ENCODE measurements around the gene KLF7.

Gene KLF7

DNA sequence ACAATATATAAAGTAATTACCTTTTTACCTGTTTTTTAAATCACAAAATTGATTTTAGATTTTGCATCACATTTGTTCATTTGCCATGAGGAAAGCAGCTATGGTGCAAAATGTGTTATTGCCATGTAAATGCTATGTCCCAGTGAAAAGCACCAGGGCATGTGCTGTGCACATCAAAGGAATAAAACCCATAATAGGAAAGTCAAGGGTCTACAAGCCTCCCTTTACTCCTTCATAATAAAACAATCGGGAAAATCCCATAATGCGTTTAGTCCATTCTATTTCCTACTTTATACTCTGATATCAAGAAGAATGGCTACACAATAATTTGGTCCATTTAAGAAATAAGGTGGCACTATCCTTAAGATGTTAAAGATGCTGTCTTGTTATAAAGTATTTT is 53.0 kb downstream of the KLF7 start:
- Histone ChIP-seq H3K4me3 (ENCODE audit: low read depth, low read length) (no peak overlapping the region), H3K27ac (ENCODE audit: low read depth, low read length) (no peak overlapping the region), H3K36me3 (ENCODE audit: control insufficient read depth, insufficient read depth, low read length) (peaks cover 8% of the 10 kb centered on the region; the same call in 1 of the 2 replicates), H3K9me3 (ENCODE audit: control insufficient read depth, insufficient read depth, low read depth, low read length) (no peaks in the 10 kb centered on the region), H3K9ac (ENCODE audit: low read length) (no peak overlapping the region), H3K4me1 (ENCODE audit: control insufficient read depth, insufficient read depth, low read length) (peaks cover 8% of the 10 kb centered on the region), H3K27me3 (ENCODE audit: control insufficient read depth, insufficient read depth, low read length) (no peaks in the 10 kb centered on the region)

DNA sequence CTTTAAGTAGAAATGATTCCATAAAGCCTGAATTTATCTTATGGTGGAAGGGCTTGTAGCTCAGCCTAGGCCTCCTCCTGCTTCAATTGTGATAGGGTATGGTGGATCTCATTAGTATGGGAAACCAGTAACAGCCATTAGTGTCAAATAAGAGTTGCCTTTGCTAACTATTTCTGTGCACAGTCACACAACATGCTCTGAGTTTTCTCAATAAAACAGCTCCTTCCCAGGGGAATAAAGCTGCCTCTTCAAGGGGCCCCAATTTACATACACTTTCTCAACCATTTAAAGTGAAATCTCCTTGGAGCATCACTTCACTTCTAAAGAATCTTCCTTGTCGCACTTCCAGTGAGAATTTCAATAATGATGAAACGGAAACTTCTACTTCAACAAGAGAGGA is 53.4 kb downstream of the KLF7 start:
- H3K27me3 ChIP-seq (ENCODE audit: control insufficient read depth, insufficient read depth, low read length), result no peaks in the 10 kb centered on the region
- peaks cover 8% of the 10 kb centered on the region for H3K4me1 ChIP-seq (ENCODE audit: control insufficient read depth, insufficient read depth, low read length)
- peaks cover 12% of the 10 kb centered on the region; the same call in 1 of the 2 replicates for H3K36me3 ChIP-seq (ENCODE audit: control insufficient read depth, insufficient read depth, low read length)
- H3K4me3 ChIP-seq (ENCODE audit: low read depth, low read length), result no peak overlapping the region
- H3K27ac ChIP-seq (ENCODE audit: low read depth, low read length), result no peak overlapping the region
- H3K9ac ChIP-seq (ENCODE audit: low read length), result no peak overlapping the region
- H3K9me3 ChIP-seq (ENCODE audit: control insufficient read depth, insufficient read depth, low read depth, low read length), result no peaks in the 10 kb centered on the region

- no peaks in the 10 kb centered on the region for H3K9me3 ChIP-seq (ENCODE audit: control insufficient read depth, insufficient read depth, low read depth, low read length)
- no peak overlapping the region for H3K9ac ChIP-seq (ENCODE audit: low read length)
- no peak overlapping the region for H3K27ac ChIP-seq (ENCODE audit: low read depth, low read length)
- H3K4me3 ChIP-seq (ENCODE audit: low read depth, low read length), result no peak overlapping the region
- no peaks in the 10 kb centered on the region for H3K27me3 ChIP-seq (ENCODE audit: control insufficient read depth, insufficient read depth, low read length)
- H3K36me3 ChIP-seq (ENCODE audit: control insufficient read depth, insufficient read depth, low read length), result peaks cover 18% of the 10 kb centered on the region
- peaks cover 8% of the 10 kb centered on the region for H3K4me1 ChIP-seq (ENCODE audit: control insufficient read depth, insufficient read depth, low read length)
These were observed 54.0 kb downstream of the KLF7 start for GRCh38 chr2:207111757-207112156.

DNA sequence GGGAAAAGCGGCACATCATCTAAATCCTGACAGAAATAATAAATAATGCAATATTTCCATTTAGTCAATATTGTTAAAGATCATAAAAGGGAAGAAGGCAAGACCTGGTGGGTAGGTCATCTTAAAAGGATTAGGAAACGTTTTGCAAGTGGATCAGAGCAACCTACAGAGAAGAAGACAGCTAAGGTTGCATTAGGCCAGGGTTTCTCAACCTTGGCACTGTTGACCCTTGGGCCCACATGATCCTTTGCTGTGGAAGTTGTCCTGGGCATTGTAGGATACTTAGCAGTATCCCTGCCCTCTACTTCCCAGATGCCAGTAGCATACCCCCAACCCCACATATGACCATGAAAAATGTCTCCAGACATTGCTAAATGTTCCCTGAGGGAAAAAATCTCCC is 55.0 kb downstream of the KLF7 start:
- Histone ChIP-seq H3K4me1 (ENCODE audit: control insufficient read depth, insufficient read depth, low read length) (peaks cover 8% of the 10 kb centered on the region), H3K9ac (ENCODE audit: low read length) (no peak overlapping the region), H3K9me3 (ENCODE audit: control insufficient read depth, insufficient read depth, low read depth, low read length) (no peaks in the 10 kb centered on the region), H3K27me3 (ENCODE audit: control insufficient read depth, insufficient read depth, low read length) (no peaks in the 10 kb centered on the region), H3K4me3 (ENCODE audit: low read depth, low read length) (no peak overlapping the region), H3K36me3 (ENCODE audit: control insufficient read depth, insufficient read depth, low read length) (peaks cover 27% of the 10 kb centered on the region), H3K27ac (ENCODE audit: low read depth, low read length) (no peak overlapping the region)

GRCh38 chr2:207110310-207110709 is 55.4 kb downstream of the KLF7 start:
- H3K9ac ChIP-seq (ENCODE audit: low read length), result no peak overlapping the region
- no peak overlapping the region for H3K27ac ChIP-seq (ENCODE audit: low read depth, low read length)
- no peak overlapping the region for H3K4me3 ChIP-seq (ENCODE audit: low read depth, low read length)
- no peaks in the 10 kb centered on the region for H3K9me3 ChIP-seq (ENCODE audit: control insufficient read depth, insufficient read depth, low read depth, low read length)
- H3K4me1 ChIP-seq (ENCODE audit: control insufficient read depth, insufficient read depth, low read length), result peaks cover 8% of the 10 kb centered on the region
- peaks cover 31% of the 10 kb centered on the region for H3K36me3 ChIP-seq (ENCODE audit: control insufficient read depth, insufficient read depth, low read length)
- no peaks in the 10 kb centered on the region for H3K27me3 ChIP-seq (ENCODE audit: control insufficient read depth, insufficient read depth, low read length)

GRCh38 chr2:207109768-207110167 is 56.0 kb downstream of the KLF7 start:
- H3K36me3 ChIP-seq (ENCODE audit: control insufficient read depth, insufficient read depth, low read length), result peaks cover 35% of the 10 kb centered on the region
- H3K9ac ChIP-seq (ENCODE audit: low read length), result no peak overlapping the region

GRCh38 chr2:207108440-207108839 is 57.3 kb downstream of the KLF7 start:
- Histone ChIP-seq H3K27ac (ENCODE audit: low read depth, low read length) (no peak overlapping the region), H3K27me3 (ENCODE audit: control insufficient read depth, insufficient read depth, low read length) (no peaks in the 10 kb centered on the region), H3K36me3 (ENCODE audit: control insufficient read depth, insufficient read depth, low read length) (peaks cover 35% of the 10 kb centered on the region), H3K4me3 (ENCODE audit: low read depth, low read length) (no peak overlapping the region), H3K9me3 (ENCODE audit: control insufficient read depth, insufficient read depth, low read depth, low read length) (no peaks in the 10 kb centered on the region), H3K9ac (ENCODE audit: low read length) (no peak overlapping the region), H3K4me1 (ENCODE audit: control insufficient read depth, insufficient read depth, low read length) (peaks cover 8% of the 10 kb centered on the region)

More at GRCh38 chr2:207109768-207110167, 56.0 kb downstream of the KLF7 start:
- Histone ChIP-seq H3K9me3 (ENCODE audit: control insufficient read depth, insufficient read depth, low read depth, low read length) (no peaks in the 10 kb centered on the region), H3K27me3 (ENCODE audit: control insufficient read depth, insufficient read depth, low read length) (no peaks in the 10 kb centered on the region), H3K4me3 (ENCODE audit: low read depth, low read length) (no peak overlapping the region), H3K27ac (ENCODE audit: low read depth, low read length) (no peak overlapping the region), H3K4me1 (ENCODE audit: control insufficient read depth, insufficient read depth, low read length) (peaks cover 8% of the 10 kb centered on the region)

- no peak overlapping the region for H3K27ac ChIP-seq (ENCODE audit: low read depth, low read length)
- peaks cover 35% of the 10 kb centered on the region for H3K36me3 ChIP-seq (ENCODE audit: control insufficient read depth, insufficient read depth, low read length)
- H3K9me3 ChIP-seq (ENCODE audit: control insufficient read depth, insufficient read depth, low read depth, low read length), result no peaks in the 10 kb centered on the region
- H3K4me3 ChIP-seq (ENCODE audit: low read depth, low read length), result no peak overlapping the region
- H3K9ac ChIP-seq (ENCODE audit: low read length), result no peak overlapping the region
- peaks cover 4% of the 10 kb centered on the region for H3K4me1 ChIP-seq (ENCODE audit: control insufficient read depth, insufficient read depth, low read length)
- H3K27me3 ChIP-seq (ENCODE audit: control insufficient read depth, insufficient read depth, low read length), result no peaks in the 10 kb centered on the region
These were observed 58.2 kb downstream of the KLF7 start for GRCh38 chr2:207107551-207107950.

DNA sequence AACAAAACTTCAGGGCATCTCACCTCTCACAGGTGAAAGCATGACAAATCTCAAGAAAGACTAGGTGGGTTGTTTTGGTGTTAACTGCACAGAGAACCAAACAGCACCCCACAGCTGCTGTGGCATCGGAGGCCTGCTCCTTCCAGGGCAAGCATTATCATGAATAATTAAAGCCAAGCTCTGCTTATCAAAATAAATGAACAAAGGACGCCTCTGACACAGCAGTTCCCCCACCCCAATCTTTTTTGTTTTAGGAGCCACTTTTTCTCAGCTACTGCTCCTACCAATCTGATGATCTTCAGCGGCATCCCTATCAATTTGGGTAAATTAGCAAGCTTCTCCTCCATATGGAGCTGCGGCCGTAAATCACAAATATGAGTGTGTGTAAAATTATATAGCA is 58.6 kb downstream of the KLF7 start:
- H3K9ac ChIP-seq (ENCODE audit: low read length), result no peak overlapping the region
- no peaks in the 10 kb centered on the region for H3K27me3 ChIP-seq (ENCODE audit: control insufficient read depth, insufficient read depth, low read length)
- no peak overlapping the region for H3K4me3 ChIP-seq (ENCODE audit: low read depth, low read length)
- H3K27ac ChIP-seq (ENCODE audit: low read depth, low read length), result no peak overlapping the region
- no peaks in the 10 kb centered on the region for H3K9me3 ChIP-seq (ENCODE audit: control insufficient read depth, insufficient read depth, low read depth, low read length)
- peaks cover 35% of the 10 kb centered on the region for H3K36me3 ChIP-seq (ENCODE audit: control insufficient read depth, insufficient read depth, low read length)
- H3K4me1 ChIP-seq (ENCODE audit: control insufficient read depth, insufficient read depth, low read length), result no peaks in the 10 kb centered on the region; the same call in 1 of the 2 replicates

DNA sequence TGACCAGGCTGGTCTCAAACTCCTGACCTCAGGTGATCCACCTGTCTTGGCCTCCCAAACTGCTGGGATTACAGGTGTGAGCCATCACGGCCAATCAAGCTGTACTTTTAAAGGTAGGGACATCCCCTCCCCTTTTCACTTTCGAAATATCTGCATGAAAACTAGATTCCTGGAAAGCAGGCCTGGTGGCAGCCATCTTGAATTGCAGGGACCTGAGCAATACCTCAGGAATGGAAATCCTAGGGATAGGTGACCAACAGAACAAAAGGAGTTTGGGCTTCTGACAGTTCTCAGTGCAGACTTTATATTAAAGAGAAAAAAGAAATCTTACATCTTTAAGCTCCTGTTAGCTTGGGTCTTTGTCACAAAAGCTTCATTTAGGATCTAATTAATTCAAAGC is 62.6 kb downstream of the KLF7 start:
- H3K27me3 ChIP-seq (ENCODE audit: control insufficient read depth, insufficient read depth, low read length), result no peaks in the 10 kb centered on the region
- peaks cover 38% of the 10 kb centered on the region for H3K36me3 ChIP-seq (ENCODE audit: control insufficient read depth, insufficient read depth, low read length)
- no peaks in the 10 kb centered on the region for H3K4me1 ChIP-seq (ENCODE audit: control insufficient read depth, insufficient read depth, low read length)
- no peak overlapping the region for H3K9ac ChIP-seq (ENCODE audit: low read length)
- no peaks in the 10 kb centered on the region for H3K9me3 ChIP-seq (ENCODE audit: control insufficient read depth, insufficient read depth, low read depth, low read length)
- no peak overlapping the region for H3K27ac ChIP-seq (ENCODE audit: low read depth, low read length)
- no peak overlapping the region for H3K4me3 ChIP-seq (ENCODE audit: low read depth, low read length)

DNA sequence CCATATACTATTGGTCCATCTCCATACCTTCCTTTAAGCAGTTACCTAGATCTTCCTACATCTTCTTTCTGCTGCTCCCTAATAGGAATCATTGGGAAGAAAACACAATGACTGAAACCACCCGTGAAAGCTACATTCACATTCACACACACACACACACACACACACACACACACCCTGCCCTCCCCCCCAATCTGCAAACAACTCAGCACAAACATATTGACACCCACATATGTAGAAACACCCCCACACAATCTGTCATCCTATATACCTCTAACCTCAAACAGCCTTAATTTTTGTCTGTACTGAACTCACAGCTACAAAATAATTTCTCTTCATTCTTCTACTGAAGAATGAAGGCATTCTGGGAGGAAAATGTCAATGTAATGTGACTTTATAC is 63.8 kb downstream of the KLF7 start:
- no peaks in the 10 kb centered on the region for H3K9me3 ChIP-seq (ENCODE audit: control insufficient read depth, insufficient read depth, low read depth, low read length)
- H3K36me3 ChIP-seq (ENCODE audit: control insufficient read depth, insufficient read depth, low read length), result peaks cover 29% of the 10 kb centered on the region
- H3K27me3 ChIP-seq (ENCODE audit: control insufficient read depth, insufficient read depth, low read length), result no peaks in the 10 kb centered on the region
- no peak overlapping the region for H3K27ac ChIP-seq (ENCODE audit: low read depth, low read length)
- H3K4me3 ChIP-seq (ENCODE audit: low read depth, low read length), result no peak overlapping the region
- no peak overlapping the region for H3K9ac ChIP-seq (ENCODE audit: low read length)
- peaks cover under 1% of the 10 kb centered on the region; the same call in 1 of the 2 replicates for H3K4me1 ChIP-seq (ENCODE audit: control insufficient read depth, insufficient read depth, low read length)

- Histone ChIP-seq H3K27ac (ENCODE audit: low read depth, low read length) (no peak overlapping the region), H3K27me3 (ENCODE audit: control insufficient read depth, insufficient read depth, low read length) (no peaks in the 10 kb centered on the region), H3K36me3 (ENCODE audit: control insufficient read depth, insufficient read depth, low read length) (peaks cover 9% of the 10 kb centered on the region), H3K9me3 (ENCODE audit: control insufficient read depth, insufficient read depth, low read depth, low read length) (no peaks in the 10 kb centered on the region), H3K4me3 (ENCODE audit: low read depth, low read length) (no peak overlapping the region), H3K4me1 (ENCODE audit: control insufficient read depth, insufficient read depth, low read length) (peaks cover 35% of the 10 kb centered on the region), H3K9ac (ENCODE audit: low read length) (no peak overlapping the region)
These were observed 68.5 kb downstream of the KLF7 start for GRCh38 chr2:207097278-207097677.
